Naive B cell (primary cell): ENCODE measurements around the gene TRAPPC2L. TPM values are rescaled to one million over a fixed set of nuclear protein-coding genes. Genes with fewer than 3 reads are reported as not detected.

Experiments
- ATAC-seq, 2 donors: fragments of 150-1000 bp; cut with Tn5 transposase; 2 replicates each; pipeline ENCODE4 v1.10.0; 2021; ENCODE audit warnings: low read depth in 2 of 2, mild to moderate bottlenecking in 2 of 2, moderate library complexity in 2 of 2
- DNase-seq: peaks from one replicate; pipeline ENCODE4 v3.0.0; 2022
- H3K27ac Mint-ChIP-seq, 6 donors: one replicate each; pipeline ENCODE4 v1.8.0; 2020 to 2022; ENCODE audit warnings: mild to moderate bottlenecking in 6 of 6, mixed read lengths in 6 of 6, moderate library complexity in 5 of 6, inconsistent platforms in 2 of 6
- H3K27me3 Mint-ChIP-seq, 3 donors: one replicate each; pipeline ENCODE4 v1.8.0; 2021 to 2022; ENCODE audit warnings: mixed read lengths in 3 of 3, mild to moderate bottlenecking in 1 of 3
- H3K36me3 Mint-ChIP-seq, 2 donors: one replicate each; pipeline ENCODE4 v1.8.0; 2020 to 2022; ENCODE audit warnings: mixed read lengths in 2 of 2, inconsistent platforms in 1 of 2, mild to moderate bottlenecking in 1 of 2
- H3K4me1 Mint-ChIP-seq, 3 donors: one replicate each; pipeline ENCODE4 v1.8.0; 2020 to 2022; ENCODE audit warnings: mixed read lengths in 3 of 3, inconsistent platforms in 1 of 3, mild to moderate bottlenecking in 1 of 3, moderate library complexity in 1 of 3
- H3K4me3 Mint-ChIP-seq, 8 donors: one replicate each; pipeline ENCODE4 v1.8.0; 2020 to 2022; ENCODE audit warnings: mild to moderate bottlenecking in 8 of 8, mixed read lengths in 8 of 8, moderate library complexity in 8 of 8, inconsistent platforms in 2 of 8
- H3K9me3 Mint-ChIP-seq, 7 donors: one replicate each; pipeline ENCODE4 v1.8.0; 2020 to 2022; ENCODE audit warnings: mixed read lengths in 7 of 7, mild to moderate bottlenecking in 5 of 7, inconsistent platforms in 2 of 7, moderate library complexity in 1 of 7
- polyA plus RNA-seq, 6 donors: library from polyadenylated mRNA; unstranded; fragments of 300-500 nt; fragmentation: Illumina TruSeq; gene quantifications; one replicate each; pipeline ENCODE4 v1.2.3, GENCODE V29; 2021; ENCODE audit warnings: low read depth in 6 of 6

Gene TRAPPC2L
- polyA plus RNA-seq, 6 donors from 2014 or later: 87.3 to 100 (median 90.9) TPM

DNA sequence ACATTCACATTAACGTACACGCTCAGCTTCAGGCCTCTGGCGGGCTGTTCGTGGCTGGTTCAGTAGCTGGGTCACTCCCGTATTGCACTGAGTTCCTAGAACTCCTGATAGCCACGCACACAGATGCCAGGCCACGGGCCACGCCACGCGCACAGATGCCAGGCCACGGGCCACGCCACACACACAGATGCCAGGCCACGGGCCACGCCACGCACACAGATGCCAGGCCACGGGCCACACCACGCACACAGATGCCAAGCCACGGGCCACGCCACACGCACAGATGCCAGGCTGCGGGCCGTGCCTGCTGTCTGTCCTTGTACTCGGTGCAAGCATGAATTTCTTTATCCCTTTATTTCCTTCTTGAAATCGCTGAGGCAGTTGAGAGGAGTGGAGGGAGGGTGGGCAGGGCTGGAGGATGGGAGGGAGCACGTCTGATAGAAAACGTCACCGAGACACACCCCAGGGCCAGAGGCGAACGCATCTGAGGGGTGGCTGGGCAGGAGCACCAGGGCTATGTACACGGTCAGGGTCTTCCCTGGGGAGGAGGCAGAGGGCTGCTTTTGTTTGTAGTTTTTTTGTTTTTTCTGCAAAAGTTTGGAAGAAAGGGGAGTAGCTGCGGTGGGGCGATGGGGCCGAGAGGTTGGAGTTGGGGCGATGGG is 18.1 kb downstream of the TRAPPC2L start:
- DNase-seq: no peak
- Mint-ChIP-seq H3K27ac (peak overlapping the region in 1 of 6 donors; percentile 74), H3K9me3 (peaks cover 0 to 1% (median 0%) of the 10 kb centered on the region in 7 donors), H3K27me3 (peaks cover 0 to 10% (median 8%) of the 10 kb centered on the region in 3 donors), H3K4me1 (peaks cover 9 to 12% (median 11%) of the 10 kb centered on the region in 3 donors), H3K4me3 (no peak overlapping the region), H3K36me3 (peaks cover 0 to 16% of the 10 kb centered on the region in 2 donors)
- no peak for ATAC-seq

DNA sequence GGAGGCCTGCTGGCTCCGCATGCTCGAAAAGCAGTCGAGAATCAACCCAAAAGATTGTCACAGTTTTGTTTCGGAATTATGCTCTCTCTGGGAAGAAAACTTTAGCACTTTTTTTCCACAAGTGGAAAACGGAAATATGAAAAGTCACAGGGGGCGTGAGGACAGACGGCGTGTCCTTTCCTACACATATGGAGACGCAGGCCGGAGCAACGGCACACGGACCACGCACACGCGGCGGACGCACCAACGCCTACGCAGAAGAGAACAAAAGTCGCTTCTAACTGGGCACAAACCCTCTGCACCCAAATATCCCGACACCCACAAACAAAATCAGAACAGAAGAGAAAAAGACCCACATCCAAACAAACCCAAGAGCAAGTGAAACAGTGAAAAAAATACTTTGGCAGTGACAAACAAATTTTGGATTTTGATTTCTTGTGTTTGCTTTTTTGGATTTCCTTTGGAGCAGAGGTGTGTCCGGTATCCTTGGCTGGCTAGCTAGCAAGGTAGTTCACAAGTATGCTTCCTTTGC is 18.8 kb downstream of the TRAPPC2L start:
- Mint-ChIP-seq H3K27me3 (peaks cover 0 to 5% (median 4%) of the 10 kb centered on the region in 3 donors), H3K4me1 (peaks cover 6 to 7% (median 6%) of the 10 kb centered on the region in 3 donors), H3K36me3 (peaks cover 0 to 16% of the 10 kb centered on the region in 2 donors), H3K9me3 (peaks cover 0 to 1% (median 0%) of the 10 kb centered on the region in 7 donors), H3K4me3 (no peak overlapping the region), H3K27ac (peak overlapping the region in 1 of 6 donors; percentile 95)
- DNase-seq (no peak), ATAC-seq (no peak)

DNA sequence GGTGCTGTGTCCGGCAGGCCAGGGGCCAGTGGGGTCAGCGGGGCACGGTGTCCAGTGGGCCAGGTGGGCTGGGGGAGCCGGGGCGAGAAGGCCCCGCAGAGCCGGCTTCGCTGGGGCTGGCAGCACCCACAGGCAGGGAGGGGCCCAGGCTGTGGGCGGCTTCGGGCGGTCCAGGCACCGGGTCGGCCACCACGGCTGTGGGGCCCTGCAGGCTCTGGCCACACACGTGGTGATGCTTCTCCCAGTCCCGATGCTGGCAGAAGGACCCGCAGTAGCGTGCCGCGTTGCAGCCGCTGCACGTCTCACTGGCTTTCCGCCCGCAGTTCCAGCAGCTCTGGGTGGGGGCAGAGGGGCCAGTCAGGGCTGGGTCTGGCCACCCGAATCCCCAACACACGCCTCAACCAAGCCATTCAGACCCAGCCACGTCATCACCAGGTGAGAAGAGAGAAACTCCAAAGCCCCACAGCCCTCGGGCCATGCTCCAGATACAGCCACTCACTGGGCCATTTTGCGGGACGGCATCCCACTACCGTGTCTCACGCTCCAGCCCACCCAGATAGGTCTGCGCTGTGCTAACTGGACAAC is 20.1 kb downstream of the TRAPPC2L start:
- no peak overlapping the region for H3K4me3 Mint-ChIP-seq
- peak overlapping the region in 1 of 6 donors; percentile 86 for H3K27ac Mint-ChIP-seq
- H3K36me3 Mint-ChIP-seq: peaks cover 0 to 16% of the 10 kb centered on the region in 2 donors
- no peak for ATAC-seq
- H3K27me3 Mint-ChIP-seq: no peaks in the 10 kb centered on the region
- H3K4me1 Mint-ChIP-seq: peaks cover under 1 to 2% (median 2%) of the 10 kb centered on the region in 3 donors
- DNase-seq: no peak
- peaks cover 0 to 1% (median 0%) of the 10 kb centered on the region in 7 donors for H3K9me3 Mint-ChIP-seq

DNA sequence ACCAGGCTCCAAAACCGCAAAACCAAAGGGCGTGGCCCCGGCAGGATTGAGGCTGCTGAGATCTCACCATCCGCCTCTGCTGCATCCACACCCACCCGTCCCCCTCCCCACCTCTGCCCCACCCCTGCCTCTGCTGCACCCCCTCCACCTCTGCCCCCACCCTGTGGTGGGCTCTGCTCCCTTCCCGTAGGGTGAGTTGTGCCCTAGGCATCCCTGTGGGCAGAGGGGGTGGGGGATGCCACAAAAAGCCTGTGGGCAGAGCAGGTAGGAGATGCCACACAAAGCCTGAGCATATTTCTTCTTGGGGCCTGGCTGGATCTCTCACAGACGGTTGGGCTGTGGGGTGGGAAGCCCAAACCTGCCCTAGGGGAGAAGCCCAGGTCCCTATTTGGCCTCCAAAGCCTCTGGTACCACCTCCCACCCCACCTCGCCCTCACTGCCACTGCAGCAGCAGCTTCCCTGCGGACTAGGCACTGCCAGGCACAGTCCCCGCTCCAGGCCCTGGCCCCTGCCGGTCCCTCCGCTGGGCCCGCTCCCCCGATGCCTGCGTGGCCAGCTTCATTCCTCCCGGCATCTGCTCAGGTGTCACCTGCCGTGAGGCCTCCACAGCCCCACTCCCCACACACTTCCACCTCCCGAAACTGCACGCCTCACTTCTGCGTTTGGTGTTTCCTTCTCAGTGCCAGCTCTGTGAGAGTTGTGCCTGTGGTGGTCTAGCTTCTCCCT is 20.8 kb downstream of the TRAPPC2L start:
- Mint-ChIP-seq H3K4me3 (no peak overlapping the region), H3K9me3 (peaks cover 0 to 1% (median 0%) of the 10 kb centered on the region in 7 donors), H3K27ac (no peak overlapping the region), H3K4me1 (peaks cover 6 to 7% (median 6%) of the 10 kb centered on the region in 3 donors), H3K27me3 (no peaks in the 10 kb centered on the region), H3K36me3 (peaks cover 0 to 16% of the 10 kb centered on the region in 2 donors)
- ATAC-seq (no peak), DNase-seq (no peak)

DNA sequence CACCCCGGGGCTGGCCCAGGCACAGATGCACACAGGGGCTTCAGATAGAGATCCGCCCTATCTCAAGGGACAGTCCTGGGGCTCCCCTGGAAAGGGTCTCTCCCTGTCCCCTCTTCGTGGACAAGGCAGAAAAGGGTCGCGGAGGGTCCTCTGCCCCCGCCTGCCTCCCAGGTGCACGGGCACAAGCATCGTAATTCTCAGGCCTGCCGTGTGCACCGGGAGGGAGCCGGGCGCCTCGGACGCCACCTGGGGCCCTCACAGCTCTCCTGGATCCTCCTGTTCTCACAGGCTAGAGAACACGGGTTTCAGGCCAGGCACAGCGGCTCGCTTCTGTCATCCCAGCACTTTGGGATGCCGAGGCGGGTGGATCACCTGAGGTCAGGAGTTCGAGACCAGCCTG is 21.4 kb downstream of the TRAPPC2L start:
- Mint-ChIP-seq H3K27ac (no peak overlapping the region), H3K4me1 (peaks cover 6 to 9% (median 7%) of the 10 kb centered on the region in 3 donors), H3K4me3 (no peak overlapping the region), H3K27me3 (no peaks in the 10 kb centered on the region), H3K36me3 (peaks cover 0 to 16% of the 10 kb centered on the region in 2 donors), H3K9me3 (peaks cover 0 to 1% (median 0%) of the 10 kb centered on the region in 7 donors)
- ATAC-seq: no peak
- no peak for DNase-seq

DNA sequence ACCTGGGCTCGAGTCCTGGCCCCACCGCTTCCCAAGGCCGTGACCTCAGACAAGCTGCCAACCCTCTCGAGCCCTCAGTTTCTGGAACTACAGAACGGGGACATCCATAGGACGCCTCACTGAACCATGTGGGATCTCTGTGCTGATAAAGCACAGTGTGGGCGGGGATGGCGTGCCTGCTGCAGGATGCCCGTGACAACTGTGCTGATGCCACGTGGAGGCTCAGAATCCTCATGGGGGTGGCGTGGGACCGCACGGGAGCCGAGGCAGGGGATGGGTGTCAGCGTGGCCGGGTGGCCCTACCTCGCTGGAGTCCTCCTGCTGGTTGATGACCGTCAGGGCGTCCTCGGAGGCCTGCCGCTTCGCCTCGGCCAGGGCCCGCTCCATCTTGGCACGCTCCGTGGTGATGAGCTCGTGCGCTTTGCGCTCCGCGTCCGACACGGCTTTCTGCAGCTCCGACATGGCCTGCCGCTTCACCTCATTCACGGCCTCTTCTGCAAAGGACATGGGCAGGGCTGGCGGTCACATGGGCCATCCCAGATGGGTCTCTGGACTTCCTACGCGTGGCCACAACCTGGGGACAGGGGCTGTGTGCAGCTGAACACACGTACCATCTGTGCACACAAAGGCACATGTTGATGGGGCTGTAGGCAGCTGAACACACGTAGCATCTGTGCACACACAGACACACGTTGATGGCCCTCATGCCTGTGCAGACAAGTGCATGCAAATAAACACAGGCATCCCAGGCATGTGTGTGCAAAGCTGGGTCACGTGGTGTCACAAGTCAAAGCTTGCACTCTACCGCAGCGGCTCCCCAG is 22.2 kb downstream of the TRAPPC2L start:
- no peaks in the 10 kb centered on the region for H3K27me3 Mint-ChIP-seq
- H3K4me1 Mint-ChIP-seq: peaks cover 6 to 10% (median 7%) of the 10 kb centered on the region in 3 donors
- H3K4me3 Mint-ChIP-seq: no peak overlapping the region
- H3K36me3 Mint-ChIP-seq: peaks cover 0 to 16% of the 10 kb centered on the region in 2 donors
- no peak for DNase-seq
- H3K27ac Mint-ChIP-seq: no peak overlapping the region
- H3K9me3 Mint-ChIP-seq: peaks cover 0 to 1% (median 0%) of the 10 kb centered on the region in 7 donors
- ATAC-seq: no peak

DNA sequence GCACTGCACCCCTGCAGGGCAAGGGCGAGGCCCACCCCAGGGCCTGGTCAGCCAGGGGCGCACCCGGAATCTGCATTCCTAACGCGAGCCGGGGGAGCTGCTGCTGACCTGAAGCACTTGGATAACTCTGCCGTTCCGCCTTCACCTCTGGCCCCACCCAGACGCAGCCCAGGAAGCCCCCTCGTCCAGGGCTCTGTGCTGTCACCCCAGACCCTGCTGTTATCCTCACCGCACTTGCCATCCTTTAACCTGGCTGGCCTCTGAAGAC is 22.8 kb downstream of the TRAPPC2L start:
- Mint-ChIP-seq H3K4me3 (no peak overlapping the region), H3K27me3 (no peaks in the 10 kb centered on the region), H3K36me3 (peaks cover 0 to 16% of the 10 kb centered on the region in 2 donors), H3K27ac (no peak overlapping the region), H3K4me1 (peaks cover 6 to 10% (median 7%) of the 10 kb centered on the region in 3 donors), H3K9me3 (peaks cover 0 to 1% (median 0%) of the 10 kb centered on the region in 7 donors)
- ATAC-seq (no peak), DNase-seq (no peak)

DNA sequence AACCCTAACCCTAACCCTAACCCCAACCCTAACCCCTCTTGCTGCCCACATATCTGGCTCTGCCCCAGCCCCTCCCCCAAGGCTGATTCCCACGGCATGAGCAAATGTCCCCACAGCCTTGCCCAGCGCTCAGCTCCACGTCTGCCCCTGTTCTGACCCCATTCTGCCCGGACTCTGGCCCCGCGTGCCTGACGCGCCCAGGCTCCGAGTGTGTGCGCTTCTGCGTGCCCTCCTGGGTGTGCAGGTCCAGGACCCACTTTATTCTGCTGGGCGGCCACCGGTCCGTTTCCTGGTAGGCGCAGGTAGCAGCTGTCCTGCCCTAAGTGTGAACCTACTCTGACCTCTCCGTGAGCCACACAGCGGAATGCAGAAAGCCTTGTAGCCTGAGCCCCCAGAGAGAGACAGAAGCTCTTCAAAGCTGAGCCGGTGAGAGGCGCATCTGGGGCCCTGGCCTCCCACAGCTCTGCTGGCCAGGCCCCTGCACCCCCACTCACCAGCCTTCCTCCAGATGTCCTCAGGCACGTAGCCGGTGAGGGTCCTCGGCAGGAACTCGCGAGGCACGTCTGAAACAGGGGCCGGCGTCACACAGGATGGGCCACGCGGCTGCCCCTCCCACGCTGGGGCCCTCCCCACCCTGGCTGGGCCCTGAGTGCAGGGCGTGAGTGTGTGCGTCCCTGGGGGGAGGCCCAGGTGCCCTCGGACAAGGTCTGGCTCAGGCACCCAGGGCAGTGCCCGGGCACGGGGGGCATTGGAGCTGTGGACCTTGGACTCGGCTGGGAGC is 23.5 kb downstream of the TRAPPC2L start:
- DNase-seq (no peak), ATAC-seq (no peak)
- peaks cover 0 to 13% of the 10 kb centered on the region in 2 donors for H3K36me3 Mint-ChIP-seq
- peaks cover 6 to 10% (median 7%) of the 10 kb centered on the region in 3 donors for H3K4me1 Mint-ChIP-seq
- H3K4me3 Mint-ChIP-seq: no peak overlapping the region
- H3K9me3 Mint-ChIP-seq: peaks cover 0 to 1% (median 0%) of the 10 kb centered on the region in 7 donors
- H3K27me3 Mint-ChIP-seq: no peaks in the 10 kb centered on the region
- H3K27ac Mint-ChIP-seq: no peak overlapping the region

DNA sequence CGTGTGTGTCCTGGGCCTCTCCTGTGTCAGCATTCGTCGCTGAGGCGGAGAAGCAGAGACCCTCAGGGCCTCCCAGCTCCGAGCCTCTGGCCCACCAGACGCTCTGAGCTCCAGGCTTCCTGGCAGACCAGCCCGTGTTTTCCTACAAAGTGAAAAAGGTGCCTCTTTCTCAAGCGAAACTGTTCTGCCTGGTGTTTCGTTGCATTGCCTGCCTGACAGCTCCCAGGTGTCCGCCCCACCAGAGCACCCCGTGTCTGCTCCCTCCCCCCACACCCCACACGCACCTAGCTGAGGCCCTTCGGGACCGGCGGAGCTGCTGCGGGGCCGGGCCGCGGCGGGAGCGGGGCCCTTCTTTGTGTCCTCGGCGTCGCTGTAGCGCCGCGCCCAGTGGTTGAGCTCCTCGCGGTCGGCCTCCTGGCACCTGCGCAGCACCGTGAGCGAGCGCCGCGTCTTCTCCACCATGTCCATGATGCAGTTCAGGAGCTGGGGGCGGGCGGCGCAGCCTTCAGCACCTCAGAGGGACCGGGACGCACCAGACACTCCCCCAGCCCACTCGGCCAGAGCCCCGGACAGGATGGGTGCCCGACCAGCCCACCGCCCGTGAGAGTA is 24.2 kb downstream of the TRAPPC2L start:
- Mint-ChIP-seq H3K27ac (no peak overlapping the region), H3K9me3 (peaks cover 0 to 1% (median 0%) of the 10 kb centered on the region in 7 donors), H3K36me3 (peaks cover 0 to 6% of the 10 kb centered on the region in 2 donors), H3K4me1 (peaks cover 4 to 10% (median 7%) of the 10 kb centered on the region in 3 donors), H3K4me3 (no peak overlapping the region), H3K27me3 (no peaks in the 10 kb centered on the region)
- no peak for ATAC-seq
- DNase-seq: no peak

DNA sequence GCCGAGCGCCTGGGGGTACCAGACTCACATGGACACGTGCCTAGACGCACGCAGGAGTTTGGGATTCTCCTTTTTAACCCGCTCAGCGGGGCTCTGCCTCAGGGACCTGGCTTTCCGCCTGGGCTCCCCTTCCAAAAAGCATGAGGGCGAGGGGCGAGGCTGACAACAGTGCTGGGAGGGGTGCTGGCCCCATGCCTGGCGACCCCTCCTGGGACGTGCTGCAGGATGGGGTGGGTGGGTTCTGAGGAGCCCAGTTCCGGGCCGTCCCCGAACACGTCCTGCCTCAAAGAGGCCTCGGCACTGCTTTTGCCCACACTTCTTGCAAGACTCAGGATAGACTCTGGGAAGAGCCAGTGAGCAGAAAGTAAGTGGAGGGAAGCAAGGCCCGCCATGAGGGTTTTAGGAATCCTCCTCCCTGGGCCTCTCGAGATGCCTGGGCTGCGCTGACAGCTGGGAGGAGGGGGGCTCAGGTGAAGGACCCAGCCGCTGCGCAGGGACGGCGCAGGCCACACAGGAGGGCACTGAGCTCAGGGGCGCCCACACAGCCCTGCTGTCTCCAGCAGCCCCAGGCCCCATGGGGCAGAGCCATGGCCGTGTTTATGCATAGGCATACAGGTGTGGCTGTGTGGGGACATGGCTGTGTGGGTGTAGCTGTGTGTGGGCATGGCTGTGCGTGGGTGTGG is 24.9 kb downstream of the TRAPPC2L start:
- H3K4me3 Mint-ChIP-seq: peak overlapping the region in 1 of 8 donors; percentile 60
- ATAC-seq (no peak), DNase-seq (no peak)
- peak overlapping the region in 2 of 6 donors; percentile 81 to 94 for H3K27ac Mint-ChIP-seq
- H3K9me3 Mint-ChIP-seq: peaks cover 0 to 1% (median 0%) of the 10 kb centered on the region in 7 donors
- H3K36me3 Mint-ChIP-seq: no peaks in the 10 kb centered on the region
- H3K4me1 Mint-ChIP-seq: peaks cover 4 to 10% (median 7%) of the 10 kb centered on the region in 3 donors
- H3K27me3 Mint-ChIP-seq: no peaks in the 10 kb centered on the region

DNA sequence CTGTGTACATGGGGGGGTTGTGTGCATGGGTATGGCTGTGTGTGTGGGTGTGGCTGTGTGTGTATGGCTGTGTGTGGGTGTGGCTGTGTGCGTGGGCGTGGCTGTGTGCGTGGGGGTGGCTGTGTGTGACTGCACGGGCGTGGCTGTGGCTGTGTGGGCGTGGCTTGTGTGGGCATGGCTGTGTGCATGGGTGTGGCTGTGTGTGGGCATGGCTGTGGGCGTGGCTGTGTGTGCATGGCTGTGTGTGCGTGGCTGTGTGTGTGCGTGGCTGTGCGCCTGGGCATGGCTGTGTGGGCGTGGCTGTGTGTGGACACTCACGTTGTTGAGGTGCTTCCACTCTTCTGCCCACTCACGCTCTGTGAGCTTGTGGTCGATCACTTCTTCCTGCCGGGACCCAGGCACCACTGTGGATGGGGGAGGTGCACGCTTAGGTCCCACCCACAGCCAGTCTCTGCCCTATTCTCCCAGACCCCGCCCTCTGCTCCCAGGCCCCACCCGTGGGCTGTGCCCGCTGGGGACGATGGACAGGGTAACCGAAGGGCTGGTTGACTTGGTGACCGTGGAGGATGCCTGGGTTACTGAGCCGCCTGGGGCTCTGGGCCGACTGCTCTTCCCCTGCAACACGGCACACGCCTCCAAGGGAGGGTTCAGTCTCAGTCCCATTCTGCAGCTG is 25.6 kb downstream of the TRAPPC2L start:
- Mint-ChIP-seq H3K4me3 (peak overlapping the region in 1 of 8 donors; percentile 60), H3K9me3 (peaks cover 0 to 1% (median 0%) of the 10 kb centered on the region in 7 donors), H3K4me1 (peaks cover 4 to 10% (median 7%) of the 10 kb centered on the region in 3 donors), H3K27me3 (no peaks in the 10 kb centered on the region), H3K36me3 (no peaks in the 10 kb centered on the region), H3K27ac (peak overlapping the region in 3 of 6 donors; percentile 25 to 94 (median 86))
- ATAC-seq: peak in 1 of 2 donors; percentile 40
- no peak for DNase-seq
